OCI-LY3 (cell line): ENCODE data around the gene TENT4B.

Source experiments
- H2AFZ ChIP-seq: fragments of 200-600, 300-600 bp; shearing (Covaris generic); 2 replicates; pipeline ENCODE4 v1.6.0; 2014; ENCODE audit warnings: antibody characterized with exemption, low read depth, low read length
- H3K27ac ChIP-seq: fragments of 200-600, 300-600 bp; sonication (generic); 2 replicates; pipeline ENCODE4 v1.5.1; 2014; ENCODE audit warnings: mild to moderate bottlenecking, low read length, moderate library complexity, mixed read lengths
- H3K27me3 ChIP-seq: fragments of 200-600, 300-600 bp; sonication (generic); 2 replicates; pipeline ENCODE4 v1.6.1; 2014; ENCODE audit warnings: low read depth, low read length, mixed read lengths
- H3K36me3 ChIP-seq: fragments of 200-600, 300-600 bp; sonication (generic); replicated peaks from 2 replicates; pipeline ENCODE3; 2014; ENCODE audit warnings: low read depth, low read length, mixed read lengths
- H3K4me1 ChIP-seq: fragments of 300-600, 200-600 bp; sonication (generic); 2 replicates; pipeline ENCODE4 v1.6.1; 2014; ENCODE audit warnings: low read length, mixed read lengths
- H3K4me2 ChIP-seq: fragments of 200-600, 300-600 bp; sonication (generic); 2 replicates; pipeline ENCODE4 v1.6.1; 2014; ENCODE audit warnings: low read length, mixed read lengths
- H3K4me3 ChIP-seq: fragments of 300-600, 200-600 bp; sonication (generic); 2 replicates; pipeline ENCODE4 v1.5.1; 2014; ENCODE audit warnings: antibody characterized with exemption, mild to moderate bottlenecking, low read length, moderate library complexity
- H3K79me2 ChIP-seq: fragments of 300-600, 200-600 bp; shearing (Covaris generic); 2 replicates; pipeline ENCODE4 v1.6.1; 2014; ENCODE audit warnings: mild to moderate bottlenecking, low read length, mixed read lengths
- H3K9ac ChIP-seq: fragments of 300-600, 200-600 bp; shearing (Covaris generic); 2 replicates; pipeline ENCODE4 v1.6.0; 2014; ENCODE audit warnings: mild to moderate bottlenecking, low read length, moderate library complexity
- H3K9me3 ChIP-seq: fragments of 200-600, 300-600 bp; shearing (Covaris generic); 2 replicates; pipeline ENCODE4 v1.6.1; 2014; ENCODE audit warnings: low read length, mixed read lengths; ENCODE audit not compliant: insufficient read depth
- H4K20me1 ChIP-seq: fragments of 200-600, 300-600 bp; sonication (generic); 2 replicates; pipeline ENCODE4 v1.6.1; 2016; ENCODE audit warnings: low read length, mixed read lengths; ENCODE audit not compliant: insufficient read depth
- EZH2phosphoT487 ChIP-seq: fragments of 200-600 bp; shearing (Covaris generic); IDR thresholded peaks from 2 replicates; pipeline ENCODE4 v1.6.1; 2018; ENCODE audit warnings: antibody characterized with exemption, mixed run types, low read depth
- TF ChIP-seq, protein P1 (sequence below): fragments of 200-600, 300-600 bp; sonication (generic); IDR thresholded peaks from 2 replicates; pipeline ENCODE4 v1.5.1; 2014; ENCODE audit warnings: antibody characterized with exemption, low read length, low read depth

The TENT4B gene

DNA sequence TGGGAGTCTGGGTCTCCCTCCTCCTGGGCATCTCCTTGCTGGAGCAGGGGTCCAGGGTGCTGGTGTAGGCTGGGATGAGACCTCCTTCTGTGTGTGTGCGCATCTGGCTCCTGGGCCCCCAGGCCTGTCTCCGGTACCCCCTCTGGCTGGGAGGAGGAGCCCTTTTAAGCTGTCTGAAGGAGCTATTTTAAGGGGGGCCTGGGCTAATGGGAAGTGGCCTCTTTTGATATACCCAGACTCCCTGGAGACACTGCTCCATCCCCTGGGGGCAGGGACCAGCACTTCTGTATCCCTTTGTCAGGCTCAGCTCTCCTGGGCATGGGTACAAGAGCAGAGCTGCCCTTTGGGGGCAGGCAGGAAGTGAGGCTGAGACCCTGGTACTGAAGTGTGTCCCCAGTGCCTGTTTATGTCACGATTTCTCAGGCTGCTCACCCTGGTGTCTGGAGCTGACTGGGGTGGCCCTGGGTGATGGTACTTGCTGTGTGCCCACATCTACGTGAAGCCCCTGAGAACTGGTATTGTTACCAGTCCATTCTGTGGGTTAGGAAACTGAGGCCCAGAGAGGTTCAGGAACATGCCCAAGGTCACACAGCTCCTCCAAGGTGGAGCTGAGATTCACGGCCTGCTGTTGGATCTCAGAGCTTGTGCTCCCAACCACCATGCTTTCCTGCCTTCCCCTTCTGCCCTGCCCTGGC is 119.7 kb downstream of the TENT4B start:
- H3K27ac ChIP-seq, result no peak overlapping the region
- no peak overlapping the region for H3K4me3 ChIP-seq
- no peak overlapping the region for H3K4me2 ChIP-seq
- no peak overlapping the region for H2AFZ ChIP-seq
- peaks cover 27% of the 10 kb centered on the region for H4K20me1 ChIP-seq
- peaks cover 32% of the 10 kb centered on the region for H3K4me1 ChIP-seq
- TF ChIP-seq EZH2phosphoT487, result no peak
- TF ChIP-seq, protein P1, sequence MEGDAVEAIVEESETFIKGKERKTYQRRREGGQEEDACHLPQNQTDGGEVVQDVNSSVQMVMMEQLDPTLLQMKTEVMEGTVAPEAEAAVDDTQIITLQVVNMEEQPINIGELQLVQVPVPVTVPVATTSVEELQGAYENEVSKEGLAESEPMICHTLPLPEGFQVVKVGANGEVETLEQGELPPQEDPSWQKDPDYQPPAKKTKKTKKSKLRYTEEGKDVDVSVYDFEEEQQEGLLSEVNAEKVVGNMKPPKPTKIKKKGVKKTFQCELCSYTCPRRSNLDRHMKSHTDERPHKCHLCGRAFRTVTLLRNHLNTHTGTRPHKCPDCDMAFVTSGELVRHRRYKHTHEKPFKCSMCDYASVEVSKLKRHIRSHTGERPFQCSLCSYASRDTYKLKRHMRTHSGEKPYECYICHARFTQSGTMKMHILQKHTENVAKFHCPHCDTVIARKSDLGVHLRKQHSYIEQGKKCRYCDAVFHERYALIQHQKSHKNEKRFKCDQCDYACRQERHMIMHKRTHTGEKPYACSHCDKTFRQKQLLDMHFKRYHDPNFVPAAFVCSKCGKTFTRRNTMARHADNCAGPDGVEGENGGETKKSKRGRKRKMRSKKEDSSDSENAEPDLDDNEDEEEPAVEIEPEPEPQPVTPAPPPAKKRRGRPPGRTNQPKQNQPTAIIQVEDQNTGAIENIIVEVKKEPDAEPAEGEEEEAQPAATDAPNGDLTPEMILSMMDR, result no peak
- no peaks in the 10 kb centered on the region for H3K27me3 ChIP-seq
- H3K9ac ChIP-seq, result no peak overlapping the region
- peaks cover 7% of the 10 kb centered on the region for H3K36me3 ChIP-seq
- H3K79me2 ChIP-seq, result peaks cover 34% of the 10 kb centered on the region
- no peaks in the 10 kb centered on the region for H3K9me3 ChIP-seq

DNA sequence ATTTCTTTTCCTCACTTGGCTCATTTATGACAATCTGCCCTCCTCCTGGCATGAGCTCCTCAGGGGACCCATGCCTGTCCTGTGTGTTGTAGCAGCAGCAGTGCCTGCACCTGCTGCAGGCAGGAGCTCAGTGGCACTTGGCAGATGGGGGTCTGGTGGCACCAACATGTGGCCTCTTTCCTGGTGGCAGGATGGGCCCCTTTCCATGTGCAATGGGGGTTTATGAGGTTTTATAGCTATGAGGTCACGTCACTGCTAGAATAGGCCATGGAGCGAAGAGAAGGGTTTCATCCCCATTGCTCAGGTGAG is 120.2 kb downstream of the TENT4B start:
- no peak overlapping the region for H3K27ac ChIP-seq
- 0 out of 2 replicates have a peak, but pooled peaks cover 4% of the 10 kb centered on the region for H3K9me3 ChIP-seq
- no peak overlapping the region for H3K9ac ChIP-seq
- H3K27me3 ChIP-seq, result no peaks in the 10 kb centered on the region
- peaks cover 32% of the 10 kb centered on the region for H4K20me1 ChIP-seq
- H3K79me2 ChIP-seq, result peaks cover 39% of the 10 kb centered on the region
- peaks cover 32% of the 10 kb centered on the region for H3K4me1 ChIP-seq
- H3K36me3 ChIP-seq, result peaks cover 12% of the 10 kb centered on the region
- TF ChIP-seq EZH2phosphoT487, result no peak
- TF ChIP-seq, protein P1, result no peak
- H3K4me2 ChIP-seq, result peak overlapping the region; percentile 93
- no peak overlapping the region for H3K4me3 ChIP-seq
- H2AFZ ChIP-seq, result no peak overlapping the region

DNA sequence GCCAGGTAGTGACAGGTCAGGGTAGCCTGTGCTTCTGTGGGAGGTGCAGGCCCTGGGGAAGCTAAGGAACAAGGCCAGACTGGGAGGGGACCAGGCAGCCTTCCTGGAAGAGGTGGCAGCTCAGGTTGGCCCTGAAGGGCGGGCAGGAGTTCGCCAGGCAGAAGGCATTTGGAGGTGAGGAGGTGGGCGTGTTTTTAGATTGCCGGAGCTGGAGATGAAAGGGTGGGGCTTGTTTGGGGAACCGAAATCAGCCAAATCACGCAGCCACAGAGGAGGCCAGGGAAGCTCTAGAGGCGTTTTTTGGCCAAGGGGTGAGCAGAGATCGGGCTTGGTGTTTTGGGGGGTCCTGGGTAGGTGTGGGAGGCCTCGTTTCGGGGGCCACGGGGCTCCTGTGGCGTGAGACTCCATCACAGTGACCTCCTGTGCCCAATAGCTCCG is 120.8 kb downstream of the TENT4B start:
- peaks cover 37% of the 10 kb centered on the region for H3K4me1 ChIP-seq
- H3K4me3 ChIP-seq, result peak overlapping the region; percentile 98

More for the DNA sequence above, 120.8 kb downstream of the TENT4B start:
- H3K9ac ChIP-seq, result peak overlapping the region; percentile 99
- peaks cover 37% of the 10 kb centered on the region for H4K20me1 ChIP-seq
- peaks cover 15% of the 10 kb centered on the region for H3K36me3 ChIP-seq
- no peak for TF ChIP-seq EZH2phosphoT487
- TF ChIP-seq, protein P1, result no peak
- H2AFZ ChIP-seq, result no peak overlapping the region
- 0 out of 2 replicates have a peak, but pooled peaks cover 4% of the 10 kb centered on the region for H3K9me3 ChIP-seq
- peak overlapping the region; percentile 84 for H3K27ac ChIP-seq
- H3K4me2 ChIP-seq, result peak overlapping the region; percentile 93
- peaks cover 45% of the 10 kb centered on the region for H3K79me2 ChIP-seq
- H3K27me3 ChIP-seq, result no peaks in the 10 kb centered on the region
